KMS-11 (cell line): ENCODE results near the gene DLG2.

Experiments used
- H2AFZ ChIP-seq: fragments of 200-600 bp; sonication (generic); 2 replicates; pipeline ENCODE4 v1.6.1; 2016; ENCODE audit warnings: antibody characterized with exemption, mixed run types, low read depth
- H3K27ac ChIP-seq: fragments of 200-600 bp; sonication (generic); 2 replicates; pipeline ENCODE4 v1.6.1; 2016; ENCODE audit warnings: mild to moderate bottlenecking, mixed run types
- H3K27me3 ChIP-seq: fragments of 200-600 bp; sonication (generic); 2 replicates; pipeline ENCODE4 v1.6.1; 2017; ENCODE audit warnings: mild to moderate bottlenecking, low read depth, mixed run types, moderate library complexity; ENCODE audit not compliant: insufficient read depth
- H3K36me3 ChIP-seq: fragments of 200-600 bp; sonication (generic); 2 replicates; pipeline ENCODE4 v1.6.1; 2017; ENCODE audit warnings: mild to moderate bottlenecking, mixed run types; ENCODE audit not compliant: insufficient read depth
- H3K4me1 ChIP-seq: fragments of 200-600 bp; sonication (generic); 2 replicates; pipeline ENCODE4 v1.6.1; 2016; ENCODE audit warnings: mild to moderate bottlenecking, low read depth, mixed run types; ENCODE audit not compliant: poor library complexity, severe bottlenecking
- H3K4me2 ChIP-seq: fragments of 200-600 bp; sonication (generic); 2 replicates; pipeline ENCODE4 v1.7.0; 2016; ENCODE audit warnings: mild to moderate bottlenecking, mixed run types
- H3K4me3 ChIP-seq: fragments of 200-600 bp; sonication (generic); IDR thresholded peaks from 2 replicates; pipeline ENCODE4 v1.6.1; 2017; ENCODE audit warnings: low read depth, low read length, mixed read lengths; ENCODE audit not compliant: insufficient read depth
- H3K79me2 ChIP-seq: fragments of 200-600 bp; sonication (generic); 2 replicates; pipeline ENCODE4 v1.6.1; 2016; ENCODE audit warnings: low read depth, mixed run types; ENCODE audit not compliant: insufficient read depth
- H3K9ac ChIP-seq: fragments of 200-600 bp; sonication (generic); 2 replicates; pipeline ENCODE4 v1.6.1; 2016; ENCODE audit warnings: mild to moderate bottlenecking, mixed run types
- H4K20me1 ChIP-seq: fragments of 200-600 bp; sonication (generic); 2 replicates; pipeline ENCODE4 v1.6.1; 2016; ENCODE audit warnings: mild to moderate bottlenecking, mixed run types; ENCODE audit not compliant: insufficient read depth
- CTCF ChIP-seq: fragments of 200-600 bp; sonication (generic); conservative IDR thresholded peaks from 2 replicates; pipeline ENCODE4 v1.6.1; 2017; ENCODE audit warnings: low read depth, mild to moderate bottlenecking, antibody characterized with exemption, low read length, moderate library complexity, mixed read lengths

Gene DLG2

GRCh38 chr11:84129961-84130576 lies 1497.1 kb downstream of the DLG2 start:
- Histone ChIP-seq H3K27ac (no peak overlapping the region), H3K4me2 (no peak overlapping the region), H3K9ac (no peak overlapping the region), H4K20me1 (no peaks in the 10 kb centered on the region), H3K79me2 (no peaks in the 10 kb centered on the region), H3K36me3 (no peaks in the 10 kb centered on the region), H3K4me3 (no peak overlapping the region), H3K4me1 (no peaks in the 10 kb centered on the region), H2AFZ (no peak overlapping the region), H3K27me3 (no peaks in the 10 kb centered on the region)
- no peak for TF ChIP-seq CTCF

GRCh38 chr11:84128840-84129239 lies 1498.3 kb downstream of the DLG2 start:
- H3K27me3 ChIP-seq, result no peaks in the 10 kb centered on the region
- no peaks in the 10 kb centered on the region for H3K79me2 ChIP-seq
- no peak overlapping the region for H3K9ac ChIP-seq
- H3K4me1 ChIP-seq, result no peaks in the 10 kb centered on the region
- no peak overlapping the region for H2AFZ ChIP-seq
- no peak overlapping the region for H3K27ac ChIP-seq
- no peaks in the 10 kb centered on the region for H4K20me1 ChIP-seq
- no peaks in the 10 kb centered on the region for H3K36me3 ChIP-seq
- H3K4me3 ChIP-seq, result no peak overlapping the region
- H3K4me2 ChIP-seq, result no peak overlapping the region
- TF ChIP-seq CTCF, result no peak

GRCh38 chr11:84117394-84117793 lies 1509.8 kb downstream of the DLG2 start:
- Histone ChIP-seq H3K4me2 (no peak overlapping the region), H3K27me3 (no peaks in the 10 kb centered on the region), H3K9ac (no peak overlapping the region), H3K79me2 (no peaks in the 10 kb centered on the region), H3K4me1 (no peaks in the 10 kb centered on the region), H3K36me3 (no peaks in the 10 kb centered on the region), H2AFZ (no peak overlapping the region), H4K20me1 (no peaks in the 10 kb centered on the region), H3K4me3 (no peak overlapping the region), H3K27ac (no peak overlapping the region)
- TF ChIP-seq CTCF, result no peak

GRCh38 chr11:84106541-84106940 lies 1520.6 kb downstream of the DLG2 start:
- H4K20me1 ChIP-seq, result no peaks in the 10 kb centered on the region

More at GRCh38 chr11:84106541-84106940, 1520.6 kb downstream of the DLG2 start:
- no peak overlapping the region for H2AFZ ChIP-seq
- H3K4me2 ChIP-seq, result no peak overlapping the region
- no peaks in the 10 kb centered on the region for H3K27me3 ChIP-seq
- H3K4me1 ChIP-seq, result no peaks in the 10 kb centered on the region
- no peaks in the 10 kb centered on the region for H3K79me2 ChIP-seq
- H3K9ac ChIP-seq, result no peak overlapping the region
- H3K27ac ChIP-seq, result no peak overlapping the region
- no peak overlapping the region for H3K4me3 ChIP-seq
- no peak for TF ChIP-seq CTCF
- no peaks in the 10 kb centered on the region for H3K36me3 ChIP-seq
